BE2C (cell line): ENCODE measurements around the gene TBXAS1.

Experiments
- DNase-seq: peaks from one replicate; pipeline ENCODE4 v3.0.0-alpha.2; 2020
- H3K27me3 ChIP-seq: fragments of 250-450 bp; sonication (Bioruptor Pico); 2 replicates; pipeline ENCODE4 v1.5.1; 2020; ENCODE audit warnings: mild to moderate bottlenecking
- H3K36me3 ChIP-seq: fragments of 250-450 bp; sonication (Bioruptor Pico); 2 replicates; pipeline ENCODE4 v1.5.1; 2020; ENCODE audit warnings: mild to moderate bottlenecking
- H3K4me1 ChIP-seq: fragments of 250-450 bp; sonication (Bioruptor Pico); 2 replicates; pipeline ENCODE4 v1.5.1; 2020
- H3K4me3 ChIP-seq: 2 replicates; pipeline ENCODE4 v1.5.1; 2011; ENCODE audit warnings: low read depth, low read length
- H3K9me3 ChIP-seq: fragments of 250-450 bp; sonication (Bioruptor Pico); 2 replicates; pipeline ENCODE4 v1.5.1; 2020
- CTCF ChIP-seq: IDR thresholded peaks from 2 replicates; pipeline ENCODE4 v1.5.1; 2012; ENCODE audit warnings: mild to moderate bottlenecking, low read depth, low read length

TBXAS1 gene

DNA sequence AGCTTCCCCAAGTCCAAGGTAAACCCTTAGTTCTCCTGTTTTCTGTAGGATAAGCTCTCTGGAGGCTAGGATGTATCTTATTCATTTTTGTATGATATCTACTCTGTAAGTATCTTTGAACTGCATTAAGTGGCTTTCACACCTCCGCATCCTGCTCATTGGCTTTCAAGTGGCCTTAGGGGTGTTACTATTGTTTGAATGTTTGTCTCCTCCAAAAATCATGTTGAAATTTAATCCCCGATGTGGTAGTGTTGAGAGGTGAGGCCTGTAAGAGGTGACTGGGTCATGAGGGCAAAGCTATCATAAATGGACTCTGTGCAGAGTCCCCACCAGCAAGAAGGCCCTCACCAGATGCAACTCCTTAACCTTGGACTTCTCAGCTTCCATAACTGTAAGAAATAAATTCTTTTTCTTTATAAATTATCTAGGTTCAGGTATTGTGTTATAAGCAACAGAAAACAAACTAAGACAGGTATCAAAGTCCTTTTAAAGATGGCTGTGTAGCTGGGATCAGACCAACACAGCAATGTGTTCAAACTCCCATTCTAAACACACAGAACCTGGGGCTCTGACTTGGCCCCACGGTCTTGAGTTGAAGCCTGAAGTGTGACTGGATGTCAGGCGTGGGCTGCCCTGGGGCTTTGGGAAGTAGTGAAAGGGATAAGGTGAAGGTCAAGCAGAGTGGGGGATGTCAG is 25.9 kb downstream of the TBXAS1 start:
- no peak overlapping the region for H3K4me3 ChIP-seq
- no peaks in the 10 kb centered on the region for H3K9me3 ChIP-seq
- no peak for DNase-seq
- no peak for TF ChIP-seq CTCF
- H3K36me3 ChIP-seq = no peaks in the 10 kb centered on the region
- H3K4me1 ChIP-seq = no peaks in the 10 kb centered on the region
- H3K27me3 ChIP-seq = no peaks in the 10 kb centered on the region

GRCh38 chr7:139855498-139856270 is 26.6 kb downstream of the TBXAS1 start:
- no peak for TF ChIP-seq CTCF
- DNase-seq = no peak
- Histone ChIP-seq H3K36me3 (no peaks in the 10 kb centered on the region), H3K27me3 (no peaks in the 10 kb centered on the region), H3K4me3 (no peak overlapping the region), H3K9me3 (no peaks in the 10 kb centered on the region), H3K4me1 (no peaks in the 10 kb centered on the region)

- H3K4me1 ChIP-seq = no peaks in the 10 kb centered on the region
- H3K36me3 ChIP-seq = no peaks in the 10 kb centered on the region
- no peaks in the 10 kb centered on the region for H3K27me3 ChIP-seq
- DNase-seq = no peak
- H3K4me3 ChIP-seq = no peak overlapping the region
- no peak for TF ChIP-seq CTCF
- H3K9me3 ChIP-seq = no peaks in the 10 kb centered on the region
Observed at GRCh38 chr7:139857791-139858190, 28.7 kb downstream of the TBXAS1 start.

- DNase-seq = no peak
- Histone ChIP-seq H3K36me3 (no peaks in the 10 kb centered on the region), H3K4me3 (no peak overlapping the region), H3K27me3 (no peaks in the 10 kb centered on the region), H3K9me3 (no peaks in the 10 kb centered on the region), H3K4me1 (no peaks in the 10 kb centered on the region)
- no peak for TF ChIP-seq CTCF
Observed at GRCh38 chr7:139860090-139860775, 31.2 kb downstream of the TBXAS1 start.

DNA sequence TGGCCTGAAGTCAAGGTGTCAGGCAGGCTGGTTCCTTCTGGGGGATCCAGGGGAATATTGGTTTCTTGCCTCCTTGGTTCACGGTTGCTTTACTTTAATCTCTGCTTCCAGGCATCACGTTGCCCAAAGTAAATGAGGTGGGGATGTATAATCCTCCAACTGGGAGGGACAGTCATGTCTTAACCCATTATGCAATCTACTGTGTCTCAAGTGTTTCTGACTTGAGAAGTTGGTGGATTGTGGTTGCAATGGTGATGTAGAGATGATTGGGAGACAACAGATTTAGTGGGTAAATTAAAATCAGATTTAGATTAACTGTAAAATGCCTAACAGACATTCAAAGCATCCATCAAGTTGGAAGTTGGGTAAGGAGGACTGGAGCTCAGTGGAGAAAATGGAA is 32.7 kb downstream of the TBXAS1 start:
- Histone ChIP-seq H3K9me3 (no peaks in the 10 kb centered on the region), H3K4me3 (no peak overlapping the region), H3K4me1 (no peaks in the 10 kb centered on the region), H3K36me3 (no peaks in the 10 kb centered on the region), H3K27me3 (no peaks in the 10 kb centered on the region)
- DNase-seq = no peak
- TF ChIP-seq CTCF = no peak
